SIG-M5 (cell line): Measurements from ENCODE around the gene CPNE1.

ENCODE experiments used
- DNase-seq: peaks from one replicate; lab custom pipeline; 2025; lab: John Stamatoyannopoulos, UW

CPNE1 gene

DNA sequence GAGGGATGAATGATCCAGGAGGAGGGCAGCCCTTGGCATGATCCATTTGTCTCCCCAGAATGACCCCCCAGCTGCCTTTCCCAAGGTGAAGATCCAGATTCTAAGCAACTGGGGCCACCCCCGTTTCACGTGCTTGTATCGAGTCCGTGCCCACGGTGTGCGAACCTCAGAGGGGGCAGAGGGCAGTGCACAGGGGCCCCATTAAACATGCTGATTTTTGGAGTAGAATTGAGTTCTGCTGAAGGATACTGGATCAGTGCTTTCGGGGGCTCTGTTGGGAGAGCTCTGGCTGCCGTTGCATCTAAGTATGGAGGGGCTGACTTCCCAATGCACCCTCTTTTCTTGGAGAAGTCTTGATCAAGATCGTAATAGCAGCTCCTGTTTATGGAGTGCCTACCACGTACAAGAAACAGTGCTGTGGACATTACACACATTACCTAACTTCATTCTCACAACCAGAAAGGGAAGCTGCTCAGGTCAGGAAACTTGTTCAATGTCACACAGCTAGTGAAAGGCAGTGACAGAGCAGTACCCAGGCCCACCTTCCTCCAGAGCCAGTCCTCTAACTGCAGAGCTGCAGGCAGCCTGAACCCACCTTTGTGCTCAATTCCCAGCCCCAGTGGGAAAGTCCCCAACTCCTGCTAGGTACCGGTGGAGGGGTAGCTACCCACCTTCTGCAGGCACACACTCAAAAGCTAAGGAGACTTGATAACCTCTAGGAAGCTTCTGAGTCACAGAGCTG is 43.7 kb downstream of the CPNE1 start:
- DNase-seq, result no peak

- no peak for DNase-seq
Observed at GRCh38 chr20:35619196-35620095, 45.3 kb downstream of the CPNE1 start.

DNA sequence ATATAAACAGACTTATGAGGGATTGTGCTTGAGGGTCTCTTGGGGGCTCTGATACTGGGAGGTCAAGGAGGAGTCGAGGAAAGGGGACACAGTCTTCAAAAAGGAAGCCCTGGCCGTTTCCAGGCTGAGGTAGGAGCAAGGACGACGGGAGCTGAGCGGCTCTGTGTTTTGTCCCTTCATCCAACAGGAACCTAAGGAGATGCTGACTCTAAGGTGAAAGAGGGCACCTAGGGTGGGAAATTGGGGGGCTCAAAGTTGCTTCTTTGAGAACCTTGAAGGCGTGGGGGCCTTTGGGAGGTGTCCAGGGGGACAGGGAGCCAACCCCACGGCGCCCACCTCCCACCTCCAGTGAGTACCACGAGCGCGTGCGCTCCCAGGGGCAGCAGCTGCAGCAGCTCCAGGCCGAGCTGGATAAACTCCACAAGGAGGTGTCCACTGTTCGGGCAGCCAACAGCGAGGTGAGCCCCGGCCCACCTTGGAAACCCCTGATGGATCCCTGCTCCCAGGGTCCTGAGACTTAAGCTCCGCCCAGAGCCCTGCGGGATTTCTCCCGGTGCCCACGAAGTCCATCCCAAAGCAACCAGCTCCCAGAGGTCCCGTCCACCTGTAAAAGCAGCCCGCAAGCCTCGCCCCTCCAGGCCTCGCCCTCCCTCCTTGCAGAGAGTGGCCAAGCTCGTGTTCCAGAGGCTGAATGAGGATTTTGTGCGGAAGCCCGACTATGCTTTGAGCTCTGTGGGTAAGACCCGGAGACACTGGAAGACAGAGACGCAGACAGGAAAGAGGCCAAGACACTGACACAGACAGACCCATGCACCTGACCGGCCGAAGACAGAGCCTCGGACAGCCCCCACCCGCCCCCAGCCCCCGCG is 46.2 kb downstream of the CPNE1 start:
- no peak for DNase-seq

GRCh38 chr20:35617397-35618262 is 47.1 kb downstream of the CPNE1 start:
- DNase-seq, result no peak

DNA sequence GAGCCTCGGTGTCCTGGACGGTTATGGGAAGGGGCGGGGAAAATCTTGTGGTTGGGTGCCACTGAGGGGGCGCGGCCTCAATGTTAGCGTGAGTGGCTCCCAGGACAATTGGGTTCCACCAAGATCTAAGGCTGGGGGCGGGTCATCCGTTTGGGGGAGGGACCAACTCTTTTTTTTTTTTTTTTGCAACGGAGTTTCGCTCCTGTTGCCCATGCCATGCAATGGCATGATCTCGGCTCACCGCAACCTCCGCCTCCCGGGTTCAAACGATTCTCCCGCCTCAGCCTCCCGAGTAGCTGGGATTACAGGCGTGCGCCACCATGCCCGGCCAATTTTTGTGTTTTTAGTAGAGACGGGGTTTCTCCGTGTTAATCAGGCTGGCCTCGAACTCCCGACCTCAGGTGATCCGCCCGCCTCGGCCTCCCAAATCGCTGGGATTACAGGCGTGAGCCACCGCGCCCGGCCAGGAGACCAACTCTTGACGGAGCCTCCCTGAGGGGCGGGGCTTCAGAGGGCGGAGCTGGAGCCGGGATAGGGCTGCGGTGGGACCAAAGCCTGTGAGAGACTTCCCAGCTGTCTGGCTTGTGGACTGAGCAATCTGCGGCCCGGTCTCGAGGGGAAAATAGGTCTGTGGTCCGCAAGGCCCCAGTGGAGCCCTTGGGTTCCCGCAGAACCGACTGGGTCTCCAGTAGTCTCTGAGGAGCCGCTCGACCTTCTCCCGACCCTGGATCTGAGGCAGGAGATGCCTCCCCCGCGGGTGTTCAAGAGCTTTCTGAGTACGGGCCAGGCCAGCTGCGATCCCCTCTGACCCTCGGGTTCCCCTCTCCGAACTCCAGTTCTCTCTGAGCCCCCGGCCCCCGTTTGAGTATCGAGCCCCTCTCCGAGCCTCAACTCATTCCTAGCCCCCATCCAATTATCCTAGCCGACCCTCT is 48.0 kb downstream of the CPNE1 start:
- DNase-seq, result no peak

- peak; percentile 96 for DNase-seq
Observed at GRCh38 chr20:35615667-35616464, 48.8 kb downstream of the CPNE1 start, which contains the start of gene SPAG4. TSS of gene SPAG4 (plus strand) at chr20:35615829. CDS start at chr20:35616004, 175 bp downstream.

DNA sequence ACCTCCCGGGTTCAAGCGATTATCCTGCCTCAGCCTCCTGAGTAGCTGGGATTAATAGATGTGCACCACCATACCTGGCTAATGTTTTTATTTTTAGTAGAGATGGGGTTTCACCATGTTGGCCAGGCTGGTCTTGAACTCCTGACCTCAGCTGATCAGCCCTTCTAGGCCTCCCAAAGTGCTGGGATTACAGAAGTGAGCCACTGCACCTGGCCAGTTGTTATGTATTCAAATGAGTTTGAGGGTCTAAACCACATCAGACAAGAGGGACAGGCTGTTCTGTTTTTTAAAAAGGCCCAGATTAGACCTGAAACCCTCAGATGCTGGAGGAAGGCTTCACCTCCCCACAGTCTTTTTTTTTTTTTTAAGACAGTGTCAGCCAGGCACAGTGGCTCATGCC is 53.2 kb downstream of the CPNE1 start:
- DNase-seq, result no peak

DNA sequence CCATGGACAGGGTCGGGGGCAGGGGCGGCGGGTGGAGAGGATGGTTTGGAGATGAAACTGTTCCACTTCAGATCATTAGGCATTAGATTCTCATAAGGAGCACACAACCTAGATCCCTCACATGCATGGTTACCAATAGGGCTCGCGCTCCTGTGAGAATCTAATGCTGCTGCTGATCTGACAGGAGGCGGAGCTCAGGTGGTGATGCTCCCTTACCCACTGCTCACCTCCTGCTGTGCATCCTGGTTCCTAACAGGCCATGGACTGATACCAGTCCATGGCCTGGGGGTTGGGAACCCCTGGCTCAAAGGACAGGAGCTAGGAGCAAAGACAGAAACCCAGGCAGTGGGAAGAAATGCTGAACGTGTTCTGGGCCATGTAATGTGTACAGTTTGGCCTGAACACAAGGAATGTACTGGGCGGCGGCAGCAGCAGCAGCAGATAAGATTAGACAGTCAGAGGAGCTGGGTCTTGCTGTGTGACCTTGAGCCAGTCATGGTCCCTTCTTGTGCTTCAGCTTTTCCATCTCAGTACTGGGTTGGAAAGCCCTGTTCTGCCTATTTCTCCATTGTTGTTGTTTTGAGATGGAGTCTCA is 53.8 kb downstream of the CPNE1 start:
- DNase-seq, result no peak

DNA sequence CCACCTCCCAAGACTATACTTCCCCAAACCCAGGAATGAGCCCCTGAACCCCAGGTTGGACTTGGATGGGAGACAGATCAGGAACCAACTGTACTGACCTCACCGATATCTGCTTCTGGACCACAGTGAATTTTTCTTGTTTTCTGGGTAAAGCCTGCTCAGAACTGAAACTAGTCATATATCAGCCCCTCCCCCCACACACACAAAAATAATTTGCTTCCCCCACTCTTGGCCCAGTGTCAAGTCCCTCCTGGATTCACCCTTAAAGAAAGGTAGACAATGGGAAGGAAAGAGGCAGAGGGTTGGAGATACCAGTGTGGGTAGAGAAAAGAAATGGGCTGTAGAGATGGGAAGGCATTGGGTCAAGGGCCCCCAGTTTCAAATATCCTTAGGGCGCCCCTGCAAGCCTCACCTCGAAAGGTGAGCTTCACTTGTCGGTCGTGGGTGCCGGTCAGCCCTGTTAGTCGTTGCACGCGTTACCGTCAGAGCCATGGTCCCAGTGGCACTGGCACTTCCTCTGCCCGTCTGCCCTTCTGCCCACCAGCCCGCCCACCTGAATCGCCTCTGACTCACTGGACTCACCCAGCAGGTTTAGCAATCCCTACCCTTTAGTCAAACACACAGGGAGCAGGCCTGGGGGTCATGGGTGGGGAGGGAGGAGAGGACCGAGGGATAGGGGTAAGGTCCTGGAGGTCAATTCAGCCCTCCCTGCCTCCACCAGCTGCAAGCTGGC is 57.5 kb downstream of the CPNE1 start:
- no peak for DNase-seq

DNA sequence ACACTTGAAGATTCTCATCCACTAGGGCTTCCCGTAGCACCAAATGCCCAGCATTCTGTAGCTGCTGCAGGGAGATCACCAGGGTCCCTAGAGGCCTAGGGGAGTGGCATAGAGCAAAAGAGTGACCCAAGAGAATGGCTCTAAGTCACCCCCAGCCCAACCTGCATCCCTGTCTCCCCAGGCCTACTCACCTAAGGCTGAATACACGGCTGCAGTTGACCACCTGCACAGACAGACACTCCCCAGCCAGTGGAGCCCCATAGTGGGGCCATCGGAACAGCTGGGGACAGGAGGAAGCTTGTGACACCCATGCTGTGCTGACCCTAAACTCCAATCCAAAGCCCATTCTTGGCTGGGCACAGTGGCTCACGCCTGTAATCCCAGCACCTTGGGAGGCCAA is 58.6 kb downstream of the CPNE1 start:
- DNase-seq, result no peak

- no peak for DNase-seq
Observed at GRCh38 chr20:35604449-35604747, 60.3 kb downstream of the CPNE1 start.

DNA sequence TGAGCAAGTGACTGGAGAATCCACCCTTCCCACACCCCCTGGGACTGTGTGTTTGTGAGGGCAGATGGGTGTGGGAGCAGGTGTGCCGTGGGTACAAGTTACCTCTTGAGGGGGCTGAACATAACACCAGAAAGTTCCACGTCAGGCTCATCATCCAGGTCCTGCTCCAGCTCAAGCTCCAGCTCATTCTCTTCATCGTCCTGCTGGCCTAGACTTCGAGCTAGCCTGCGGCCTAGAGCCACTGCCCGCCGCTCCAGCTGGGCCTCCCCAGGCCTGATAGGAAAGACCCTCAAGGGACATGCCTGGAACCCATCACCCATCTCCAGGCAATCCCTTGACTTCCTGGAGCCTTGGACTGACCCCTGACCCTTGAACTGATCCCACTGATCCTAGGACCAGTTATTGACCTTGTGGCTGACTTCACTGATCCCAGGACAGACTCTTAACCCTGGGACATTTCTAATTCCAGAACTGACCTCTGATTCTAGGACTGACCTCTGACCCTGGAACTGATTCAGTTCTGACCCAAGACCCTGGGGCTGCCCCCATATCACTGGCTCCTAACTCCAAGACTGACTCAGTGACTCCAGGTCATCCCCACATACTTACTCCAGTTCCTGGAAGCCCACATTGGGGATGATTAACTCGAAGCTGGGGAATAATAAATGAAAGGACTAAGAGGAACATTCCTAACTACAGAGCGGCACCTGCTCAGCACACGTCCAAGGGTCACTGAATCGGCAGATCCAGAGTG is 60.8 kb downstream of the CPNE1 start:
- no peak for DNase-seq

- no peak for DNase-seq
Observed at GRCh38 chr20:35602851-35603495, 61.7 kb downstream of the CPNE1 start.

DNA sequence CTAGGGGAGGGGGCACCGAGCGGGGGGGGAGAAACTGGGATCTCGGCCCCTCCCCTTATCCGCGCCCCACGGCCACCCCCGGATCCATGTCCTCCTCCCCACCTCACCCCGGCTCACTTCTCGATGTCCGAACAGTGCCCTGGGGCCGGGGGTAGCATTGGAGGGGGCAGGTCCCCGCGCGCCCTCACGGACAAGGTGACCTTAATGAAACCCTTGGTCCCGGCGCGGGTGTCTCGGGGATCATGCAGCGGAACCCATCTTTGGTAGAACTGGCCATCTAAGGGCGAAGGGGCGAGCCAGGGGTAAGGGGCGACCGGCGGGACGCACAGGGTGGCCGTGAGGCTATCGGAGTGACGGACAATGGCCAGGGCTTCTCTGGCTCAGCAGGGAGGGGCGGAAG is 62.7 kb downstream of the CPNE1 start:
- no peak for DNase-seq

GRCh38 chr20:35600993-35601973 is 63.4 kb downstream of the CPNE1 start:
- DNase-seq, result no peak
